GM19035 (cell line): Measurements from ENCODE around the gene C11orf58.

Experiments
- ATAC-seq: cut with Tn5 transposase; IDR thresholded peaks from one replicate; pipeline ENCODE4 v1.9.1; 2021; ENCODE audit not compliant: unreplicated experiment

C11orf58 gene

DNA sequence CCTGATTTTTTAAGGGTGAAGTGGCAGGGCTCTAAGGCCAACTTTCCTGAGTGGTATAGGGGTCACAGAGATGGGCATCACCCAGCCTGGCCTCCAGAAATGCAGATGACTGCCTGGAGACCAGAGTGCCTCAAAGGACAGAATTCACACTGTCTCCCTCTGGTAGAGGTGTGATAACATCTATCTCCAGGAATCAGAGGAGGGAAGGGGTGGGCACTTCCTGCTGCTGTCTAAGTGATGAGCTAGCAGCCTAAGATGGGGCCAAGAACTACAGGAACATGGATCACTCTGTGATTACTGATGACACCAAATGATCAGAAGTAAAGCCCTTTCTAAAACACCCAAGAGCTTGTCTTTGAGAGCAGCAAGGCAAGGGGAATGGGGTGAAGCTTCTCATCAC, 61.9 kb downstream of the C11orf58 start:
- ATAC-seq: no peak

DNA sequence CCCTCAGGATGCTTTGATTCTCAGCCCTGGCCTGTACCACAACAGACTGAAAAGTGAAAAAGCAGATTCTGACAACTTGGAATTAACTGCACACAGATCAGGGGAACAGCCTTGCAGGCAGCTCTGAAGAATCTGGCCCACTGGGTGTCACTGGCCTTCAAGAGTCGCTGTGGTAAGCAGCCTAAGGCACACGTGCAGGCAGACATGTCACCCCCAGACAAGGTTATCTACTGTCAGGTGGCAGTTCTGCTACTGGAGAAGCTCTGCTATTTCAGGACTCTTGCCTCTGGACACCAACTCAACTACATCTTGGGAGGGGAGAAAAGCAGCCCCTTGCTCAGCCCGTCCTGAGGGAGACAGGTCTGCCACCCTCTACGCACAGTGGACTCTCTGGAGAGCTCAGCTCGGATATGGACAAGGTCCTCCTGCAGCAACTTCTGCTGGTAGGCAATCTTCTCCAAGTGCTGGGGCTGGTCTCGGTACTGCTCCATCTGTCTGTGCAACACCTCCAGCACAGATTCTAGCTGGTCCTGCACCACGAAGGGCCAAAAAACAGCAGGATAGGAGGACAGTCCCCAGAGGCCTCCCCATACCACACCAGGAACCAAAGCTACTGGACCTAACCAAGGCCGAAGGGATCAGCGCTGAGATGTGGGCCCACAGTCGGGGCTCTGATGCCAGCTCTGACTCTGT, 63.0 kb downstream of the C11orf58 start:
- no peak for ATAC-seq

DNA sequence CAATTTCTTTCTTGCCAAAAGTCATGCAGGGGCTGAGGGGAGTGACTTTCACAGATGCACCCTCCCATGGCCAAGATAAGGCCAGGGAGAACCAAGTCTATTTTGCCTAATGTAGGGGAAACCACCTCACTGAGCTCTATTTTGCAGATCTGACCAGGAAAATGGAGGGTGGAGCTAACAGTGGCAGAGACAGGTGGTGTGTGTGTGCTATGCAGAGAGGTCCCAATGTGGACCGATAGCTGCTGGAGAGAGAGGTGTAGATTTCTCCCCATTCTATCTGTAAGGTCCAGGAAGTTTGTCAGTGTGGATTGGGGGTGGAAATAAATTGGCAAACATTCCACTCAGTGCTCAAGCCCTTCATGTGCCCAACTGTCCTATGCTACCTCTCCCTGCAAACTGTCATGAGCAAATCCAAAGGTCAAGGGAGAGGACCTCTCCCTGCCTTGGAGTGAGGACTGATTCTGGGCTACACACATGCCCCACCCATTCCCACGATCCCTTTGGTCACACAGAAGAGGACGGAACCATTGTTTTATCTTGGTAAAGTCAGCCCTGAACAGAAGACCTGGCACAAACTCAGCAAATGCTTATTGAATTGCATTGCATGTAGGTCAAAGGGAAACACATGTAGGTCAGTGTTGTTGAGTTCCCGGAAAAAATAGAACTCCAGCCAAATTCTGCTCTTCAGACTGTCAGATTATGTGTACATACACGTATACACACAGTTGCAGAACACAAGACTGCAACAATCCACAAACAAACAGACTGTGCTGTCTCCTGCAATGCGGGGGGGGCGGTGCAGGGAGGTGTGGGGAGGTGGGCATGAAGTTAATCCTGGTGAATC, 65.9 kb downstream of the C11orf58 start:
- ATAC-seq: no peak

DNA sequence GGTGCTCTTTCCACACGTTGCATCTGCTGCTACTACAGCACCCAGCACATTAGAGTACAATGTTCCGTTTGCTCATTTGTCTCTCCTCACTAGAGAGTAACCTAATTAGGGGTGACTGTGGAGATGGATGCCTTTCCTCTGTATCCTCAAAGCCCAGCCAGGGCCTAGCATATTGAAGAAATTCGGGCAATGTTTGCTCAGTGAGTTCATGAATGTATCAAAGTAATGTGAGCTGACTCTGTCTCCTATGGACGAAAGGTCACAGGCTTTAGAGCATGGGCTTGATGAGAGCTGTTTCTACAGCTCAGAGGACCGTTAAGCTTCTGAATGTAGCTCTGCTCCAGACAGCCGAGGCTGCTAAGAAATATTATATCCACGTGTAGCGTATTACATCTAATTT, 67.5 kb downstream of the C11orf58 start:
- no peak for ATAC-seq

DNA sequence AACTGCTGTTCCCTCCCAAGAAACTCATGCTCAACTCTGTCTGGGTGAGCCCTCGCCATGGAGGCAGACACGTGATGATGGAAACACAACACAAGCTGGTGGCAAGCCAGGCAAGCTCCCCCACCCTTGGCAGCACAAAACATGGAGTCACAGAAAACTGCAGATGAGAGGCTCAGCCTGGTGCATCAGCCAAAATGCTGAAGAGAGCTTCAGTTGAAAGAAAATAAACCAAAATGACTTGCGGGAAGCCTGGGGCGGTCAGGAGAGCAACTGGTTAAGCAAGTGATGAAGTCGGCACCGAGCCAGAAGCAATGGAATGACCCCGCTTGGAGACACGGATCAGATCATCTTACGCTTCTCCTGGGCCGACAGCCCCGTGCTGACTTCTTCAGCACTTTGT, 68.3 kb downstream of the C11orf58 start:
- ATAC-seq: no peak

DNA sequence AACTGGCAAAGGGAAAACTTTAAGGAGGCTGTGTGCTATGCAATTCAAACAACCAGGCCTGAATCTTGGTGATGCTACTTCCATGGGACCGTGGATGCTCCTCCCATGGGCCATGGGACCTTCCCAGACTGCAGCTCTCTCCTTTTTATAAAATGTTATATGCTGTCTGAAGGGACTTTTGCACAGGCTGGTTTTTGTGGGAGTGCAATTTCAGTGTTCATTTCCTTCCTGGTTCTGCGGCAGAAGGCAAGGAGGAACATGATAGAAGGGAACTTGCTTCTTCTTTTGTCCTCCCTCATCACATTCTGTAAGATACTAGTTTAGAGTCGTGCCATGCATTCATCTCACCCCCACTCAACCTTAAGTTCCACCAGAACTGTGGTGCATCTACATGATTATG, 68.9 kb downstream of the C11orf58 start:
- ATAC-seq: no peak
